ENCODE data around the gene LACTBL1.

Gene LACTBL1

GRCh38 chr1:22910986-22911651, 61.5 kb downstream of the LACTBL1 start:
- no peak for ATAC-seq
- TF ChIP-seq CSRNP3 (CRISPR knock-in tag; IDR thresholded peaks at IDR 0.05) (no peak), RARB (CRISPR knock-in tag; IDR thresholded peaks at IDR 0.05) (no peak), CSDC2 (CRISPR knock-in tag; IDR thresholded peaks at IDR 0.05) (no peak), POU6F1 (CRISPR knock-in tag; IDR thresholded peaks at IDR 0.05; ENCODE audit: borderline replicate concordance, low read depth) (no peak), PPARA (CRISPR knock-in tag; IDR thresholded peaks at IDR 0.05; ENCODE audit: borderline replicate concordance) (no peak), TSHZ2 (CRISPR knock-in tag; IDR thresholded peaks at IDR 0.05) (no peak), ZFP3 (CRISPR knock-in tag; IDR thresholded peaks at IDR 0.05) (no peak), ZFP30 (CRISPR knock-in tag; IDR thresholded peaks at IDR 0.05) (no peak), PATZ1 (CRISPR knock-in tag; IDR thresholded peaks at IDR 0.05; ENCODE audit: borderline replicate concordance) (no peak), ZNF70 (CRISPR knock-in tag; IDR thresholded peaks at IDR 0.05) (no peak), OSR1 (CRISPR knock-in tag; IDR thresholded peaks at IDR 0.05) (no peak), ZNF8 (CRISPR knock-in tag; IDR thresholded peaks at IDR 0.05) (no peak), TCF4 (CRISPR knock-in tag; IDR thresholded peaks at IDR 0.05; ENCODE audit: borderline replicate concordance) (no peak), ISL1 (CRISPR knock-in tag; IDR thresholded peaks at IDR 0.05) (no peak), GLIS3 (CRISPR knock-in tag; IDR thresholded peaks at IDR 0.05) (no peak), ESRRG (CRISPR knock-in tag; IDR thresholded peaks at IDR 0.05) (no peak), ZC3H10 (CRISPR knock-in tag; IDR thresholded peaks at IDR 0.05) (no peak), BACH2 (CRISPR knock-in tag; IDR thresholded peaks at IDR 0.05; ENCODE audit: borderline replicate concordance) (no peak)
- TF ChIP-seq, protein P1, sequence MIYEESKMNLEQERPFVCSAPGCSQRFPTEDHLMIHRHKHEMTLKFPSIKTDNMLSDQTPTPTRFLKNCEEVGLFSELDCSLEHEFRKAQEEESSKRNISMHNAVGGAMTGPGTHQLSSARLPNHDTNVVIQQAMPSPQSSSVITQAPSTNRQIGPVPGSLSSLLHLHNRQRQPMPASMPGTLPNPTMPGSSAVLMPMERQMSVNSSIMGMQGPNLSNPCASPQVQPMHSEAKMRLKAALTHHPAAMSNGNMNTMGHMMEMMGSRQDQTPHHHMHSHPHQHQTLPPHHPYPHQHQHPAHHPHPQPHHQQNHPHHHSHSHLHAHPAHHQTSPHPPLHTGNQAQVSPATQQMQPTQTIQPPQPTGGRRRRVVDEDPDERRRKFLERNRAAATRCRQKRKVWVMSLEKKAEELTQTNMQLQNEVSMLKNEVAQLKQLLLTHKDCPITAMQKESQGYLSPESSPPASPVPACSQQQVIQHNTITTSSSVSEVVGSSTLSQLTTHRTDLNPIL (CRISPR knock-in tag; IDR thresholded peaks at IDR 0.05; ENCODE audit: low read depth): no peak

- ATAC-seq: no peak
- TF ChIP-seq ZC3H10 (CRISPR knock-in tag; IDR thresholded peaks at IDR 0.05) (no peak), ESRRG (CRISPR knock-in tag; IDR thresholded peaks at IDR 0.05) (no peak), OSR1 (CRISPR knock-in tag; IDR thresholded peaks at IDR 0.05) (no peak), POU6F1 (CRISPR knock-in tag; IDR thresholded peaks at IDR 0.05; ENCODE audit: borderline replicate concordance, low read depth) (no peak), ZNF8 (CRISPR knock-in tag; IDR thresholded peaks at IDR 0.05) (no peak), ISL1 (CRISPR knock-in tag; IDR thresholded peaks at IDR 0.05) (no peak), ZFP30 (CRISPR knock-in tag; IDR thresholded peaks at IDR 0.05) (no peak), TCF4 (CRISPR knock-in tag; IDR thresholded peaks at IDR 0.05; ENCODE audit: borderline replicate concordance) (no peak), PATZ1 (CRISPR knock-in tag; IDR thresholded peaks at IDR 0.05; ENCODE audit: borderline replicate concordance) (no peak), BACH2 (CRISPR knock-in tag; IDR thresholded peaks at IDR 0.05; ENCODE audit: borderline replicate concordance) (no peak), CSRNP3 (CRISPR knock-in tag; IDR thresholded peaks at IDR 0.05) (no peak)
- TF ChIP-seq, protein P1 (CRISPR knock-in tag; IDR thresholded peaks at IDR 0.05; ENCODE audit: low read depth): no peak
These were observed 62.4 kb downstream of the LACTBL1 start for GRCh38 chr1:22910286-22910685.

All from SK-N-SH treated with all-trans-retinoic acid at 6 μM for 48 hours (cell line).